GM23338 (cell line): ENCODE measurements around the gene DDX27. TPM values are rescaled to one million over a fixed set of nuclear protein-coding genes. Genes with fewer than 3 reads are reported as not detected.

Experiments used
- CTCF ChIP-seq, 2 experiments: fragments of 200-600 bp in 1 of 2; sonication (generic) in 1 of 2; conservative IDR thresholded peaks; 2 replicates each; pipeline versions ENCODE4 v1.5.1 to v1.6.1; 2016 to 2017; ENCODE audit warnings: antibody characterized with exemption in 2 of 2, low read depth in 2 of 2, mild to moderate bottlenecking in 2 of 2, moderate library complexity in 1 of 2
- ETS1 ChIP-seq: IDR thresholded peaks from 2 replicates; pipeline ENCODE4 v1.6.1; 2016; ENCODE audit warnings: antibody characterized with exemption
- JUNB ChIP-seq: IDR thresholded peaks from one replicate; pipeline ENCODE4 v1.6.1; 2016; ENCODE audit warnings: antibody characterized with exemption; ENCODE audit not compliant: unreplicated experiment
- ZNF331 ChIP-seq: fragments of 250-450 bp; sonication (Bioruptor Pico); IDR thresholded peaks from 2 replicates; pipeline ENCODE4 v1.5.0; 2020; ENCODE audit warnings: low read depth, mild to moderate bottlenecking, moderate library complexity
- ZNF462 ChIP-seq: fragments of 250-450 bp; sonication (Bioruptor Pico); IDR thresholded peaks from 2 replicates; pipeline ENCODE4 v1.5.0; 2020; ENCODE audit warnings: mild to moderate bottlenecking, moderate library complexity
- polyA plus RNA-seq: library from polyadenylated mRNA; unstranded; fragments of >200 nt; fragmentation: Nextera tagmentation; extraction: Ambion mirVana; gene quantifications from 2 replicates; pipeline ENCODE4 v1.2.1, GENCODE V29; 2016
- total RNA-seq: library from RNA; depleted of rRNA; stranded (reverse); fragments of >200 nt; shearing (Covaris generic); gene quantifications from 2 replicates; pipeline ENCODE4 v1.2.3, GENCODE V29; 2014

DDX27 gene
- total and polyA plus RNA-seq, 2 experiments from 2014 or later: 53.3 to 81.3 TPM

- no peak for TF ChIP-seq ZNF462 (CRISPR knock-in tag)
- TF ChIP-seq ZNF331 (CRISPR knock-in tag): no peak
- TF ChIP-seq JUNB: no peak
- TF ChIP-seq ETS1: no peak
- TF ChIP-seq CTCF (conservative IDR thresholded peaks at IDR 0.05; ENCODE audit: low read depth in 2 of 2): no peak
These were observed 33.5 kb downstream of the DDX27 start (continued) for GRCh38 chr20:49252556-49253350.
